Astrocyte (in vitro differentiated cells and primary cell): Measurements from ENCODE around the gene VAV2. TPM values are rescaled to one million over a fixed set of nuclear protein-coding genes. Genes with fewer than 3 reads are reported as not detected.
A peak's percentile ranks its signal among the peaks of the same experiment; 100 is the strongest.

ENCODE experiments used
- DNase-seq: peaks from one replicate; pipeline ENCODE4 v3.0.0-alpha.2; 2010; ENCODE audit warnings: low read depth
- FAIRE-seq: peaks from 2 replicates; lab custom pipeline; 2011; peaks lifted over from hg19 to GRCh38; lab: Jason Lieb, UNC
- H2AFZ ChIP-seq: 2 replicates; pipeline ENCODE4 v1.6.0; 2012; ENCODE audit warnings: low read depth, low read length, inconsistent platforms
- H3K27ac ChIP-seq: 2 replicates; pipeline ENCODE4 v1.5.1; 2011; ENCODE audit warnings: low read depth, low read length, inconsistent platforms
- H3K27me3 ChIP-seq: 2 replicates; pipeline ENCODE4 v1.6.0; 2011; ENCODE audit warnings: low read length, inconsistent platforms; ENCODE audit not compliant: insufficient read depth
- H3K36me3 ChIP-seq: 2 replicates; pipeline ENCODE4 v1.5.1; 2011; ENCODE audit warnings: low read length, inconsistent platforms; ENCODE audit not compliant: insufficient read depth
- H3K4me1 ChIP-seq: 2 replicates; pipeline ENCODE4 v1.5.1; 2011; ENCODE audit warnings: low read length, inconsistent platforms; ENCODE audit not compliant: insufficient read depth
- H3K4me2 ChIP-seq: 2 replicates; pipeline ENCODE4 v1.6.0; 2012; ENCODE audit warnings: low read length, inconsistent platforms
- H3K4me3 ChIP-seq: 2 replicates; pipeline ENCODE4 v1.5.1; 2011; ENCODE audit warnings: low read depth, mild to moderate bottlenecking, low read length, inconsistent platforms; ENCODE audit not compliant: insufficient read depth
- H3K79me2 ChIP-seq: 2 replicates; pipeline ENCODE4 v1.6.0; 2012; ENCODE audit warnings: mild to moderate bottlenecking, low read length, inconsistent platforms; ENCODE audit not compliant: insufficient read depth
- H3K9ac ChIP-seq: 2 replicates; pipeline ENCODE4 v1.6.0; 2012; ENCODE audit warnings: mild to moderate bottlenecking, low read length, inconsistent platforms
- H3K9me3 ChIP-seq: 2 replicates; pipeline ENCODE4 v1.5.1; 2012; ENCODE audit warnings: low read depth, mild to moderate bottlenecking, low read length, inconsistent platforms; ENCODE audit not compliant: insufficient read depth
- H4K20me1 ChIP-seq: 2 replicates; pipeline ENCODE4 v1.6.0; 2012; ENCODE audit warnings: low read length, inconsistent platforms; ENCODE audit not compliant: insufficient read depth
- H3K27ac Mint-ChIP-seq: one replicate; pipeline ENCODE4 v1.8.0; 2021; ENCODE audit warnings: mild to moderate bottlenecking, mixed read lengths; ENCODE audit not compliant: unreplicated experiment
- H3K27me3 Mint-ChIP-seq: one replicate; pipeline ENCODE4 v1.8.0; 2021; ENCODE audit warnings: low read depth, mixed read lengths; ENCODE audit not compliant: unreplicated experiment
- H3K36me3 Mint-ChIP-seq: one replicate; pipeline ENCODE4 v1.8.0; 2021; ENCODE audit warnings: low read depth, mixed read lengths; ENCODE audit not compliant: unreplicated experiment
- H3K4me1 Mint-ChIP-seq: one replicate; pipeline ENCODE4 v1.8.0; 2021; ENCODE audit warnings: low read depth, mixed read lengths; ENCODE audit not compliant: unreplicated experiment
- H3K4me3 Mint-ChIP-seq: one replicate; pipeline ENCODE4 v1.8.0; 2021; ENCODE audit warnings: mild to moderate bottlenecking, moderate library complexity, mixed read lengths; ENCODE audit not compliant: unreplicated experiment
- H3K9me3 Mint-ChIP-seq: one replicate; pipeline ENCODE4 v1.8.0; 2021; ENCODE audit warnings: mild to moderate bottlenecking, mixed read lengths; ENCODE audit not compliant: unreplicated experiment
- CTCF ChIP-seq: IDR thresholded peaks from 2 replicates; pipeline ENCODE4 v1.5.1; 2011; ENCODE audit warnings: low read depth, mild to moderate bottlenecking, inconsistent platforms, low read length, moderate library complexity; ENCODE audit not compliant: insufficient read depth
- EZH2 ChIP-seq: IDR thresholded peaks from 2 replicates; pipeline ENCODE4 v1.6.1; 2012; ENCODE audit warnings: mild to moderate bottlenecking, low read length, inconsistent platforms; ENCODE audit not compliant: insufficient read depth
- total RNA-seq: library from RNA; stranded (reverse); gene quantifications from 2 replicates; pipeline ENCODE4 v1.2.1, GENCODE V29; 2021

The VAV2 gene
- total RNA-seq, 1 donor from 2014 or later: 36.5 TPM

- FAIRE-seq (no peak), DNase-seq (no peak)
- Mint-ChIP-seq H3K4me3 (no peak overlapping the region), H3K27me3 (no peaks in the 10 kb centered on the region), H3K27ac (no peak overlapping the region), H3K36me3 (peaks cover 12% of the 10 kb centered on the region), H3K4me1 (peaks cover 5% of the 10 kb centered on the region), H3K9me3 (no peaks in the 10 kb centered on the region)
- H4K20me1 ChIP-seq: peaks cover 42% of the 10 kb centered on the region
- H3K27me3 ChIP-seq: no peaks in the 10 kb centered on the region
- no peaks in the 10 kb centered on the region for H3K9me3 ChIP-seq
- H3K4me3 ChIP-seq: no peak overlapping the region
- TF ChIP-seq EZH2 (no peak), CTCF (no peak)
- H3K79me2 ChIP-seq: peaks cover 28% of the 10 kb centered on the region
- no peaks in the 10 kb centered on the region for H3K36me3 ChIP-seq
- H3K4me2 ChIP-seq: no peak overlapping the region
- H3K27ac ChIP-seq: no peak overlapping the region
- H3K9ac ChIP-seq: no peak overlapping the region
- H3K4me1 ChIP-seq: no peaks in the 10 kb centered on the region
- no peak overlapping the region for H2AFZ ChIP-seq
These were observed 157.8 kb downstream of the VAV2 start for GRCh38 chr9:133834080-133834976.

- Histone ChIP-seq H3K9ac (no peak overlapping the region), H3K9me3 (no peaks in the 10 kb centered on the region), H3K4me2 (no peak overlapping the region), H3K4me1 (no peaks in the 10 kb centered on the region), H4K20me1 (peaks cover 38% of the 10 kb centered on the region), H3K4me3 (no peak overlapping the region), H3K27ac (no peak overlapping the region), H3K27me3 (no peaks in the 10 kb centered on the region), H3K79me2 (peaks cover 24% of the 10 kb centered on the region), H2AFZ (no peak overlapping the region), H3K36me3 (no peaks in the 10 kb centered on the region)
- Mint-ChIP-seq H3K9me3 (no peaks in the 10 kb centered on the region), H3K36me3 (peaks cover 17% of the 10 kb centered on the region), H3K27ac (no peak overlapping the region), H3K4me1 (peaks cover 2% of the 10 kb centered on the region), H3K27me3 (no peaks in the 10 kb centered on the region), H3K4me3 (peak overlapping the region; percentile 54)
- FAIRE-seq: no peak
- DNase-seq: no peak
- TF ChIP-seq CTCF (no peak), EZH2 (no peak)
These were observed 158.6 kb downstream of the VAV2 start for GRCh38 chr9:133833388-133834025.
